NCI-H2227 (cell line): ENCODE measurements around the gene MC4R.
"Not testable (repeated sequence)": the region's sequence is repeated elsewhere in the genome, so short reads cannot be mapped to it uniquely, and the experiment has no call there.

Experiments used
- DNase-seq: peaks from one replicate; lab custom pipeline; 2025; ENCODE audit not compliant: unreplicated experiment; lab: John Stamatoyannopoulos, UW

MC4R gene

GRCh38 chr18:60372596-60372995 is at the start of gene MC4R:
TSS of gene MC4R (minus strand) at chr18:60372775. CDS start at chr18:60372349, 426 bp downstream.
- peak; percentile 33 for DNase-seq

- DNase-seq, result not testable (repeated sequence)
Measured at GRCh38 chr18:60422306-60422705, 49.7 kb upstream of the MC4R start.

GRCh38 chr18:60421356-60422118 is 49.0 kb upstream of the MC4R start:
- no peak for DNase-seq

- DNase-seq, result no peak
Measured at GRCh38 chr18:60417946-60418345, 45.4 kb upstream of the MC4R start.

- DNase-seq, result no peak
Measured at GRCh38 chr18:60413944-60414547, 41.5 kb upstream of the MC4R start.

GRCh38 chr18:60411715-60412114 is 39.1 kb upstream of the MC4R start:
- DNase-seq, result no peak

GRCh38 chr18:60406721-60407120 is 34.1 kb upstream of the MC4R start:
- no peak for DNase-seq

- no peak for DNase-seq
Measured at GRCh38 chr18:60404486-60405085, 32.0 kb upstream of the MC4R start.

GRCh38 chr18:60401346-60401745 is 28.8 kb upstream of the MC4R start:
- DNase-seq, result no peak

GRCh38 chr18:60391571-60392226 is 19.1 kb upstream of the MC4R start:
- DNase-seq, result no peak

- no peak for DNase-seq
Measured at GRCh38 chr18:60389314-60389713, 16.7 kb upstream of the MC4R start.

- no peak for DNase-seq
Measured at GRCh38 chr18:60385693-60386092, 13.1 kb upstream of the MC4R start.

- no peak for DNase-seq
Measured at GRCh38 chr18:60383893-60384292, 11.3 kb upstream of the MC4R start.

GRCh38 chr18:60377778-60378469 is 5.3 kb upstream of the MC4R start:
- DNase-seq, result no peak

- DNase-seq, result no peak
Measured at GRCh38 chr18:60372132-60372531, 443 bp downstream of the MC4R start.

- no peak for DNase-seq
Measured at GRCh38 chr18:60358516-60358915, 14.1 kb downstream of the MC4R start.

- no peak for DNase-seq
Measured at GRCh38 chr18:60350941-60351340, 21.6 kb downstream of the MC4R start.

- no peak for DNase-seq
Measured at GRCh38 chr18:60350150-60350549, 22.4 kb downstream of the MC4R start.

GRCh38 chr18:60347526-60348045 is 25.0 kb downstream of the MC4R start:
- DNase-seq, result no peak

- DNase-seq, result no peak
Measured at GRCh38 chr18:60339018-60339417, 33.6 kb downstream of the MC4R start.

GRCh38 chr18:60331890-60332289 is 40.7 kb downstream of the MC4R start:
- DNase-seq, result no peak
